Astrocyte (in vitro differentiated cells and primary cell): Measurements from ENCODE around the gene VSIG2. TPM values are rescaled to one million over a fixed set of nuclear protein-coding genes. Genes with fewer than 3 reads are reported as not detected.

Experiments used
- DNase-seq: peaks from one replicate; pipeline ENCODE4 v3.0.0-alpha.2; 2010; ENCODE audit warnings: low read depth
- FAIRE-seq: peaks from 2 replicates; lab custom pipeline; 2011; peaks lifted over from hg19 to GRCh38; lab: Jason Lieb, UNC
- H2AFZ ChIP-seq: 2 replicates; pipeline ENCODE4 v1.6.0; 2012; ENCODE audit warnings: low read depth, low read length, inconsistent platforms
- H3K27ac ChIP-seq: 2 replicates; pipeline ENCODE4 v1.5.1; 2011; ENCODE audit warnings: low read depth, low read length, inconsistent platforms
- H3K27me3 ChIP-seq: 2 replicates; pipeline ENCODE4 v1.6.0; 2011; ENCODE audit warnings: low read length, inconsistent platforms; ENCODE audit not compliant: insufficient read depth
- H3K36me3 ChIP-seq: 2 replicates; pipeline ENCODE4 v1.5.1; 2011; ENCODE audit warnings: low read length, inconsistent platforms; ENCODE audit not compliant: insufficient read depth
- H3K4me1 ChIP-seq: 2 replicates; pipeline ENCODE4 v1.5.1; 2011; ENCODE audit warnings: low read length, inconsistent platforms; ENCODE audit not compliant: insufficient read depth
- H3K4me2 ChIP-seq: 2 replicates; pipeline ENCODE4 v1.6.0; 2012; ENCODE audit warnings: low read length, inconsistent platforms
- H3K4me3 ChIP-seq: 2 replicates; pipeline ENCODE4 v1.5.1; 2011; ENCODE audit warnings: low read depth, mild to moderate bottlenecking, low read length, inconsistent platforms; ENCODE audit not compliant: insufficient read depth
- H3K79me2 ChIP-seq: 2 replicates; pipeline ENCODE4 v1.6.0; 2012; ENCODE audit warnings: mild to moderate bottlenecking, low read length, inconsistent platforms; ENCODE audit not compliant: insufficient read depth
- H3K9ac ChIP-seq: 2 replicates; pipeline ENCODE4 v1.6.0; 2012; ENCODE audit warnings: mild to moderate bottlenecking, low read length, inconsistent platforms
- H3K9me3 ChIP-seq: 2 replicates; pipeline ENCODE4 v1.5.1; 2012; ENCODE audit warnings: low read depth, mild to moderate bottlenecking, low read length, inconsistent platforms; ENCODE audit not compliant: insufficient read depth
- H4K20me1 ChIP-seq: 2 replicates; pipeline ENCODE4 v1.6.0; 2012; ENCODE audit warnings: low read length, inconsistent platforms; ENCODE audit not compliant: insufficient read depth
- H3K27ac Mint-ChIP-seq: one replicate; pipeline ENCODE4 v1.8.0; 2021; ENCODE audit warnings: mild to moderate bottlenecking, mixed read lengths; ENCODE audit not compliant: unreplicated experiment
- H3K27me3 Mint-ChIP-seq: one replicate; pipeline ENCODE4 v1.8.0; 2021; ENCODE audit warnings: low read depth, mixed read lengths; ENCODE audit not compliant: unreplicated experiment
- H3K36me3 Mint-ChIP-seq: one replicate; pipeline ENCODE4 v1.8.0; 2021; ENCODE audit warnings: low read depth, mixed read lengths; ENCODE audit not compliant: unreplicated experiment
- H3K4me1 Mint-ChIP-seq: one replicate; pipeline ENCODE4 v1.8.0; 2021; ENCODE audit warnings: low read depth, mixed read lengths; ENCODE audit not compliant: unreplicated experiment
- H3K4me3 Mint-ChIP-seq: one replicate; pipeline ENCODE4 v1.8.0; 2021; ENCODE audit warnings: mild to moderate bottlenecking, moderate library complexity, mixed read lengths; ENCODE audit not compliant: unreplicated experiment
- H3K9me3 Mint-ChIP-seq: one replicate; pipeline ENCODE4 v1.8.0; 2021; ENCODE audit warnings: mild to moderate bottlenecking, mixed read lengths; ENCODE audit not compliant: unreplicated experiment
- EZH2 ChIP-seq: IDR thresholded peaks from 2 replicates; pipeline ENCODE4 v1.6.1; 2012; ENCODE audit warnings: mild to moderate bottlenecking, low read length, inconsistent platforms; ENCODE audit not compliant: insufficient read depth
- total RNA-seq: library from RNA; stranded (reverse); gene quantifications from 2 replicates; pipeline ENCODE4 v1.2.1, GENCODE V29; 2021
- TF ChIP-seq, protein P1 (sequence below): IDR thresholded peaks from 2 replicates; pipeline ENCODE4 v1.5.1; 2011; ENCODE audit warnings: low read depth, mild to moderate bottlenecking, inconsistent platforms, low read length, moderate library complexity; ENCODE audit not compliant: insufficient read depth

VSIG2 gene
- total RNA-seq, 1 donor from 2014 or later: 0.18 TPM

DNA sequence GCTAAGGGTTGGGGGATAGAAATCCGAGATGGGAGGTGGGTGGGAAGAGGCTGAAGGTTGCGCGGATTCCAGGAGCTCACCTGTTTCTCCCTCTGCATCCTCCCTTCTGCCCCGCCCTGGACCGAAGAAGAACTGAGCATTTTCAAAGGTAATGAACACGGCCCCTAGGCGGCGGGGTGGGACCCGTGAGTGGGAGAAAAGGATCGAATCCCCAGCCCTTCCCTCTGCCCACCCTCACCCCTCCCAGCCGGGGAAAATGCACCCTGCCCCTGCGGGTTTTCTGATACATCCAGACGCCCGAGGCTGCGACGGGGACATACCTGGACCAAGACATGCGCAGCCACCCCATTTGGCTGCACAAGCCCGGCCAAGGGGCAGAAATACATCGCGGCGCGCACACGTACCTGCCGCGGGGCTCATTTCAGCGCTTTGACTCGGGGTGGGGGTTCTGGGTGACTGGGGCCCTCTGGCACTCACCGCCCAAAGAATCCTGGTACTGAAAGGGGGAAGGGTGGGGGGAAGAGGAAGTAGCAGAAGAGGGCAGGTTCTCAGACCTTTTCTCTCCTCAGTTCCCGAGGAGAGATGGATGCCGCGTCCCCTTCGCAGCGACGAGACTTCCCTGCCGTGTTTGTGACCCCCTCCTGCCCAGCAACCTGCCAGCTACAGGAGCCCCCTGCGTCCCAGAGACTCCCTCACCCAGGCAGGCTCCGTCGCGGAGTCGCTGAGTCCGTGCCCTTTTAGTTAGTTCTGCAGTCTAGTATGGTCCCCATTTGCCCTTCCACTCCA is 6.0 kb downstream of the VSIG2 start:
- Histone ChIP-seq H3K4me2 (peak overlapping the region; percentile 97), H4K20me1 (peaks cover 4% of the 10 kb centered on the region), H3K4me3 (peak overlapping the region; percentile 69), H3K27ac (no peak overlapping the region), H2AFZ (peak overlapping the region; percentile 69), H3K36me3 (no peaks in the 10 kb centered on the region), H3K9me3 (no peaks in the 10 kb centered on the region), H3K79me2 (no peaks in the 10 kb centered on the region), H3K27me3 (peaks cover 14% of the 10 kb centered on the region), H3K9ac (peak overlapping the region; percentile 52), H3K4me1 (peaks cover 33% of the 10 kb centered on the region)
- no peak for DNase-seq
- TF ChIP-seq EZH2: no peak
- TF ChIP-seq, protein P1, sequence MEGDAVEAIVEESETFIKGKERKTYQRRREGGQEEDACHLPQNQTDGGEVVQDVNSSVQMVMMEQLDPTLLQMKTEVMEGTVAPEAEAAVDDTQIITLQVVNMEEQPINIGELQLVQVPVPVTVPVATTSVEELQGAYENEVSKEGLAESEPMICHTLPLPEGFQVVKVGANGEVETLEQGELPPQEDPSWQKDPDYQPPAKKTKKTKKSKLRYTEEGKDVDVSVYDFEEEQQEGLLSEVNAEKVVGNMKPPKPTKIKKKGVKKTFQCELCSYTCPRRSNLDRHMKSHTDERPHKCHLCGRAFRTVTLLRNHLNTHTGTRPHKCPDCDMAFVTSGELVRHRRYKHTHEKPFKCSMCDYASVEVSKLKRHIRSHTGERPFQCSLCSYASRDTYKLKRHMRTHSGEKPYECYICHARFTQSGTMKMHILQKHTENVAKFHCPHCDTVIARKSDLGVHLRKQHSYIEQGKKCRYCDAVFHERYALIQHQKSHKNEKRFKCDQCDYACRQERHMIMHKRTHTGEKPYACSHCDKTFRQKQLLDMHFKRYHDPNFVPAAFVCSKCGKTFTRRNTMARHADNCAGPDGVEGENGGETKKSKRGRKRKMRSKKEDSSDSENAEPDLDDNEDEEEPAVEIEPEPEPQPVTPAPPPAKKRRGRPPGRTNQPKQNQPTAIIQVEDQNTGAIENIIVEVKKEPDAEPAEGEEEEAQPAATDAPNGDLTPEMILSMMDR: no peak
- Mint-ChIP-seq H3K9me3 (peaks cover 3% of the 10 kb centered on the region), H3K4me1 (peaks cover 12% of the 10 kb centered on the region), H3K36me3 (peaks cover 4% of the 10 kb centered on the region), H3K27me3 (peaks cover 77% of the 10 kb centered on the region), H3K27ac (peak overlapping the region; percentile 82), H3K4me3 (peak overlapping the region; percentile 93)
- no peak for FAIRE-seq

DNA sequence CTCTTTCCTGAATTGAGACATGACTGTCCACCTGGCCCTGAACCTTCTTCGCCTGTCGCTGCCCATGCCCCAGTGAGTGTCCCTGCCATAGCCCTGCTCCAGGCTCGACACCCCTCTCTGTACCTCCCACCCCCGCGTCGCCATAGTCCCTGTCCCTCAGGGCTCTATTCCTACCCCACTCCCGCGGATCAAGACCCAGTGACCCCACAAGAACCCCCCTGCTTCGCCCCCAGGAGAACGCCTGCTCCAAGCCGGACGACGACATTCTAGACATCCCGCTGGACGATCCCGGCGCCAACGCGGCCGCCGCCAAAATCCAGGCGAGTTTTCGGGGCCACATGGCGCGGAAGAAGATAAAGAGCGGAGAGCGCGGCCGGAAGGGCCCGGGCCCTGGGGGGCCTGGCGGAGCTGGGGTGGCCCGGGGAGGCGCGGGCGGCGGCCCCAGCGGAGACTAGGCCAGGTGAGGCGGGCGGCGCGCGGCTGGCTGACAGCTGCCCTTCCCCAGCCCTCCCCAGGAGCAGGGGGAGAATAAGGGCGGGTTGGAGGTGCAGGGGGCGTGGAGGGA is 6.7 kb downstream of the VSIG2 start:
- Mint-ChIP-seq H3K27ac (peak overlapping the region; percentile 30), H3K4me3 (peak overlapping the region; percentile 54), H3K9me3 (peaks cover 3% of the 10 kb centered on the region), H3K27me3 (peaks cover 76% of the 10 kb centered on the region), H3K4me1 (peaks cover 12% of the 10 kb centered on the region), H3K36me3 (peaks cover 4% of the 10 kb centered on the region)
- peaks cover 33% of the 10 kb centered on the region for H3K4me1 ChIP-seq
- H3K4me2 ChIP-seq: peak overlapping the region; percentile 97
- DNase-seq (no peak), FAIRE-seq (no peak)
- no peaks in the 10 kb centered on the region for H3K9me3 ChIP-seq
- H2AFZ ChIP-seq: no peak overlapping the region
- H3K27ac ChIP-seq: no peak overlapping the region
- no peaks in the 10 kb centered on the region for H3K36me3 ChIP-seq
- H3K4me3 ChIP-seq: no peak overlapping the region
- no peak overlapping the region for H3K9ac ChIP-seq
- peaks cover 14% of the 10 kb centered on the region for H3K27me3 ChIP-seq
- peaks cover 4% of the 10 kb centered on the region for H4K20me1 ChIP-seq
- TF ChIP-seq, protein P1: no peak
- TF ChIP-seq EZH2: peak; percentile 74
- H3K79me2 ChIP-seq: no peaks in the 10 kb centered on the region
